ENCODE data around the gene HSPD1.

HSPD1 gene

GRCh38 chr2:197504512-197504911 lies 4.9 kb upstream of the HSPD1 start:
- TF ChIP-seq ZFX (IDR thresholded peaks at IDR 0.05; ENCODE audit: borderline replicate concordance) = no peak
- TF ChIP-seq, protein P1, sequence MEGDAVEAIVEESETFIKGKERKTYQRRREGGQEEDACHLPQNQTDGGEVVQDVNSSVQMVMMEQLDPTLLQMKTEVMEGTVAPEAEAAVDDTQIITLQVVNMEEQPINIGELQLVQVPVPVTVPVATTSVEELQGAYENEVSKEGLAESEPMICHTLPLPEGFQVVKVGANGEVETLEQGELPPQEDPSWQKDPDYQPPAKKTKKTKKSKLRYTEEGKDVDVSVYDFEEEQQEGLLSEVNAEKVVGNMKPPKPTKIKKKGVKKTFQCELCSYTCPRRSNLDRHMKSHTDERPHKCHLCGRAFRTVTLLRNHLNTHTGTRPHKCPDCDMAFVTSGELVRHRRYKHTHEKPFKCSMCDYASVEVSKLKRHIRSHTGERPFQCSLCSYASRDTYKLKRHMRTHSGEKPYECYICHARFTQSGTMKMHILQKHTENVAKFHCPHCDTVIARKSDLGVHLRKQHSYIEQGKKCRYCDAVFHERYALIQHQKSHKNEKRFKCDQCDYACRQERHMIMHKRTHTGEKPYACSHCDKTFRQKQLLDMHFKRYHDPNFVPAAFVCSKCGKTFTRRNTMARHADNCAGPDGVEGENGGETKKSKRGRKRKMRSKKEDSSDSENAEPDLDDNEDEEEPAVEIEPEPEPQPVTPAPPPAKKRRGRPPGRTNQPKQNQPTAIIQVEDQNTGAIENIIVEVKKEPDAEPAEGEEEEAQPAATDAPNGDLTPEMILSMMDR (IDR thresholded peaks at IDR 0.05) = no peak
- H3K27ac ChIP-seq = peak overlapping the region; percentile 99

DNA sequence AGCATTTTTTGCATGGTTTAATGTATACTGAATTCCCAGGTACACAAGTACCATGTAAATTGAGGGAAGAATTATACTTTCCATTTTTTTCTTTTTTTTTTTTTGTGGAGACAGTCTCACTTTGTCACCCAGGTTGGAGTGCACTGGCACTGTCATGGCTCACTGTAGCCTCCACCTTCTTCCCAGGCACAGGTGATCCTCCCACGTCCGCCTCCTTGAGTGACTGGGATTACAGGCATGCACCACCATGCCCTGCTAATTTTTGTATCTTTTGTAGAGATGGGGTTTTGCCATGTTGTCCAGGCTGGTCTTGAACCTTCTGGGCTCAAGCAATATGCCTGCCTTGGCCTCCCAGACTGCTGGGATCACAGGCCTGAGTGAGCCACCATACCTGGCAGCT lies 4.4 kb upstream of the HSPD1 start:
- no peak for TF ChIP-seq ZFX (IDR thresholded peaks at IDR 0.05; ENCODE audit: borderline replicate concordance)
- TF ChIP-seq, protein P1 (IDR thresholded peaks at IDR 0.05) = no peak
- peak overlapping the region; percentile 99 for H3K27ac ChIP-seq

DNA sequence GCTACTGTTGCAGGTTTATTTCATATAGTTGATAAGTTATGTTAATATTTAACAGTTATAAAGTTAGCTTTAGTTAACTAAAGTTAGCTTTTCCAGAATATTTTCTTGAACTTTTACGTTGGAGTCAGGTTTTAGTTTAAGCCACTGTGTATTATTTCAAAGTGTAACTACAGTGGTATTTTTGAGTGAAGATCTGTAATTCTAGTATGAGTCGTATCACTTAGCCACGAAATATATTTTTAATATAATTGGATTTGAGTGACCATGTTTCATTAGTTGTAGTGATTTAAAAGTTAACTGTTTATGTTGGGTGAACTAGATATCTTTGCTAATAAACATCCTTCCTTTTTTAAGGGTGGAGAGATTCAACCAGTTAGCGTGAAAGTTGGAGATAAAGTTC lies 3.0 kb upstream of the HSPD1 start:
- H3K27ac ChIP-seq = peak overlapping the region; percentile 99
- TF ChIP-seq, protein P1 (IDR thresholded peaks at IDR 0.05) = no peak
- TF ChIP-seq ZFX (IDR thresholded peaks at IDR 0.05; ENCODE audit: borderline replicate concordance) = no peak

DNA sequence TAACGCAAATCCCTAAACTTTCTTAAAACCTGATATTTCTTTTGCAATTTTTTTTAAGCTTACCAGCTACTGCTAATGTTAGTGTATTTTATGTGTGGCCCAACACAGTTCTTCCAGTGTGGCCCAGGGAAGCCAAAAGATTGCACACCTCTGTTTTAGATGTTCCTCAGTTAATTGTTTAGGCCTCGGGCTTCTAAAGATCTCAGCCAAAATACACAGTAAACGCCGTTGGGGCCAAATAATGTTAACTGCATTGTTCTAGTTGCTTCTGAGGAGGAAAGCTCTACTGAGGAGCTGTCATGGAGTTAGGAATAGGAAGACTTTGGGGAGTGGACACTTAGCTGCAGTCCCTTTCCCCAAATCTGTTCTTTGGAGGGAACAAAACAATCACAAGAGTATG lies 2.6 kb upstream of the HSPD1 start:
- H3K27ac ChIP-seq = peak overlapping the region; percentile 99
- no peak for TF ChIP-seq ZFX (IDR thresholded peaks at IDR 0.05; ENCODE audit: borderline replicate concordance)
- TF ChIP-seq, protein P1 (IDR thresholded peaks at IDR 0.05) = no peak

- peak overlapping the region; percentile 99 for H3K27ac ChIP-seq
- no peak for TF ChIP-seq ZFX (IDR thresholded peaks at IDR 0.05; ENCODE audit: borderline replicate concordance)
These were observed 977 bp upstream of the HSPD1 start for GRCh38 chr2:197500503-197501131.

DNA sequence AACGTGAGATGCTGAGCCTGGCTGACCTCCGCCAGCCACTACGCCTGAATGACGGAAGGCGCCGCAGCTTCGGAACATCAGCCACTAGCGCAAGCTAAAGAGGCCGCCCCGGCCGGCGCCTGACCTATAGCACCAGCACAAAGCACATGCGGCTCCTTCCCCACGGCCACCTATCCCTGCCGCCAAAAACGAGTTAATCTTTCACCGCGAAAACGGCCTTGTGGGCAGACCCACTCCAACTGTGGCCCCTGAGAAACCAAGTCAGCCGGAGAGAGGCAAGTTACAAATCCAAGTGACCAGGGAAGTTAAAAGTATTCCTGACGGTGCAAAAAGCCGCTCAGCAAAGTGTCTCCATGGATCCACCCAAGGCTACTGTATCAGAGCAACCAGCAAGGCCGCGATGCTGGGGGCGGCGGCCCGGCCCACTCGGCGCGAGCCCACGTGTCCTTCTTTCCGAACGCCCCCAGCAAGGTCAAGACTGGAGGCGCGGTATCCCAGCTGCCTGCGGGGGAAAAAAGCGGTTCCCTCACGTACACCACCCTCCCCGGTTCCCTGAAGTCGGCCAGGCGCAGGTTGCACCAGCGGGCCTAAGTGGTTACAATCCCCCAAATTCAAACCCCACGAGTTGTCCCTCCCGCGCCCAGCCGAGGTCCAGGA lies 575 bp downstream of the HSPD1 start:
- peak overlapping the region; percentile 99 for H3K27ac ChIP-seq
- no peak for TF ChIP-seq ZFX (IDR thresholded peaks at IDR 0.05; ENCODE audit: borderline replicate concordance)
- TF ChIP-seq, protein P1 (IDR thresholded peaks at IDR 0.05) = no peak

DNA sequence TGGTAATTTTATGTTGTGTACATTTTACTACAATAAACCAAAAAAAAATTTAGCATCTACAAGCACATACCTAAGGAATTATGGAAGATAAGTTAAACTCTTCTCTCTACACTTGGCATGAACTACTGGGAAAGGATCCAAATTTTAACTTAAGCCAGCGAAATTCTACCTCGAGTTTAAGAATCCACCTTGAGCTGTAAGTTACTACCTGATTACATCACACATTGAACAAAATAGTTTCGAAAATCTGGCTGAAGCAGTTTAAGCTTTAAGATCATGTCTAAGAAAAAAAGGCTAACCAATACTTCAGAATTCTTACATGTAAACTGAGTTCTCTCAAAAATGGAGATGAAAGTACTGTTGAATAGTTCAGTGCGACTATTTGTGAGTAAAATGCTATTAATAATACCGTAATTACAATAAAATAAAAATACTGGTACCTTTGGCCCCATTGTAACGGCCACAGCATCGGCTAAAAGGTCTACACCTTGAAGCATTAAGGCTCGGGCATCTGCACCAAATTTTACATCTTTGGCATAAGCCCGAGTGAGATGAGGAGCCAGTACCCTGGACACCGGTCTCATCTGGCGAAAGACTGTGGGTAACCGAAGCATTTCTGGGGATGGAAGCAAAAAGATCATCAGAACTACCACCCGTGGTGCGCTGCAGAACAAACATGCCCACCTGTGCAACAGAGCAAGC lies 1.3 kb downstream of the HSPD1 start:
- H3K27ac ChIP-seq = peak overlapping the region; percentile 99

More for the DNA sequence above, 1.3 kb downstream of the HSPD1 start:
- TF ChIP-seq ZFX (IDR thresholded peaks at IDR 0.05; ENCODE audit: borderline replicate concordance) = no peak
- TF ChIP-seq, protein P1 (IDR thresholded peaks at IDR 0.05) = no peak
